GM18909 (cell line): ENCODE results near the gene CLCN1.
A peak's percentile ranks its signal among the peaks of the same experiment; 100 is the strongest.

Experiments used
- ATAC-seq: cut with Tn5 transposase; IDR thresholded peaks from one replicate; pipeline ENCODE4 v1.9.1; 2021; ENCODE audit warnings: mild to moderate bottlenecking; ENCODE audit not compliant: unreplicated experiment, poor library complexity

Gene CLCN1

GRCh38 chr7:143361552-143362130, 45.7 kb downstream of the CLCN1 start:
- ATAC-seq, result no peak

- ATAC-seq, result peak; percentile 42
Observed at GRCh38 chr7:143362131-143363015, 46.5 kb downstream of the CLCN1 start, which contains the start of gene FAM131B. Gene FAM131B (minus strand): TSS chr7:143362713. CDS start chr7:143362603, 110 bp downstream.

GRCh38 chr7:143363016-143363937, 47.4 kb downstream of the CLCN1 start:
- no peak for ATAC-seq

GRCh38 chr7:143367972-143368371, 52.1 kb downstream of the CLCN1 start:
- ATAC-seq, result no peak

- no peak for ATAC-seq
Observed at GRCh38 chr7:143368387-143368786, 52.5 kb downstream of the CLCN1 start.

GRCh38 chr7:143369678-143370651, 54.1 kb downstream of the CLCN1 start:
- no peak for ATAC-seq

- ATAC-seq, result no peak
Observed at GRCh38 chr7:143372070-143372469, 56.2 kb downstream of the CLCN1 start.

- no peak for ATAC-seq
Observed at GRCh38 chr7:143373255-143373794, 57.4 kb downstream of the CLCN1 start.

GRCh38 chr7:143374561-143374960, 58.6 kb downstream of the CLCN1 start:
- ATAC-seq, result no peak

GRCh38 chr7:143375298-143376034, 59.6 kb downstream of the CLCN1 start:
- no peak for ATAC-seq

- ATAC-seq, result no peak
Observed at GRCh38 chr7:143376396-143376795, 60.5 kb downstream of the CLCN1 start.

- peak; percentile 9 for ATAC-seq
Observed at GRCh38 chr7:143379611-143380259, 63.8 kb downstream of the CLCN1 start.

- peak; percentile 58 for ATAC-seq
Observed at GRCh38 chr7:143380260-143380645, 64.3 kb downstream of the CLCN1 start.

- ATAC-seq, result peak; percentile 83
Observed at GRCh38 chr7:143380646-143381426, 64.9 kb downstream of the CLCN1 start, which contains the start of gene ZYX. Gene ZYX (plus strand): TSS chr7:143381345. CDS start chr7:143381572, 227 bp downstream.

- peak; percentile 16 for ATAC-seq
Observed at GRCh38 chr7:143381427-143382125, 65.7 kb downstream of the CLCN1 start.

GRCh38 chr7:143382126-143382790, 66.3 kb downstream of the CLCN1 start:
- ATAC-seq, result no peak
